HG03280 (cell line): ENCODE measurements around the gene SNX32.
"Not testable (repeated sequence)": the region's sequence is repeated elsewhere in the genome, so short reads cannot be mapped to it uniquely, and the experiment has no call there.

Experiments used
- ATAC-seq: cut with Tn5 transposase; IDR thresholded peaks from one replicate; pipeline ENCODE4 v1.9.1; 2021; ENCODE audit warnings: mild to moderate bottlenecking, moderate library complexity; ENCODE audit not compliant: unreplicated experiment

The SNX32 gene

DNA sequence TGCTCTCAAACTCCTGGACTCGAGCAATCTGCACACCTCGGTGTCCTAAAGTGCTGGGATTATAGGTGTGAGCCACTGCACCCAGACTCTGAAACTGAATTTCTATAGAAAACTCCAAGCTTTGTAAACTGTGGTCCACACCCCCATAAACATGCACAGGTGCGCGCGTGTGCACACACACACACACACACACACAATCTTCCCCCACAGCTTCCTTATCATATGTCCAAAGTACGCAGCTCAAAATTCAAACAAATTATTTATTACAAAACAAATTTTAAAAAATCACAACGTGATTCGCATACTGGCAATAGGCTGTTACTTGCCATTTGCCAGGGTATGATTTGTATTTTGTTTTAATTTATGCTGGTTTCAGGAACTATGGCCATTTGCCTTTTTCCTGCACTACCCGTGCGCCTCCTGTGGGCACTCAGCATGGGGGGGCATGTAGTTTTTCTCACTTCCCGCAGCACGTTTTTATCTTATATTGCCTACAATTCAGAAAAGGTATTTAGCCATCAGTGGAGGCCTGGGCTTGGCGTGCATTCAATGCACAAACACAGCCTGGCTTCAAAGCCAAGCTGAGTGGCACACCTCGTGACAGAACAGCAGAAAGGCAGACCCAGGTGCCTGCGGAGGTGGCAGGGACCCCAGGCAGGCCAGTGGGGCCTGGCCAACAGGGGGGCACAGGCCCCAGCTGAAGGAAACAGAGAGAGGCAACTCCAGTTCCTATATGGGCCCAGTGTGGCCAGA is 10.8 kb upstream of the SNX32 start:
- no peak for ATAC-seq

DNA sequence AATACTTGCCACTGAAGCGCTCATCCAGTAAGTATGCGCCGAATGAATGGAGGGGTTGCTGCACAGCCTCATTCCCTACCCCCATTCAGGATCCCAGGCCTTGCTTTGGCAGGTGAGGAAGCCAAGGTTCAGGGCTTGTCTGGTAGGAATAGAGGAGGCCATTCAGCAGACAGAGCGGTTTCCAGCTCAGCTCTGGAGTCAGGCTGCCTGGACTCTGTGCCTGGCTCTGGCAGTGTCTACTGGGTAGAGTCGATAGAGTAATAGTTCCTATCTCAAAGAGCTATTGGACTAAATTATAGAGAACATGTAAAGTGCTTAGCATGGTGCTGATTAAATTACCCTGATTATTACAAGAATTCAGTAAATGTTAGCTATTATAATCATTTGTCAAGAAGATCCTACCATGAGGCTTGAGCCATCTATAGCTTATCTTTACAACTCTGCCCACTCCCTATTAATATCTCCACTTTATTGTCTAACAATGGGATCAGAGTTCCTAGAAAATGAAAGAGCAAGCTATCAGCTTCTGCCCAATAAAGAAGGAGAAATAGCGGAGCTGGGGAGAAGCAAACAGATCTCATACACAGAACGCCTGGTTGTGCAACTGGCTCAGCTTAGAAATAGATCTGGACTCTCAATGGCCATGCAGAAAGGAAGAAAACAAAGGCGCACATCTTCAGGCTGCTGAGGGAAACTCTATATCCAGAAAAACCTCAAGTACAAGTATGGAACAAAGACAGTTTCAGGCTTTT is 6.6 kb upstream of the SNX32 start:
- no peak for ATAC-seq

DNA sequence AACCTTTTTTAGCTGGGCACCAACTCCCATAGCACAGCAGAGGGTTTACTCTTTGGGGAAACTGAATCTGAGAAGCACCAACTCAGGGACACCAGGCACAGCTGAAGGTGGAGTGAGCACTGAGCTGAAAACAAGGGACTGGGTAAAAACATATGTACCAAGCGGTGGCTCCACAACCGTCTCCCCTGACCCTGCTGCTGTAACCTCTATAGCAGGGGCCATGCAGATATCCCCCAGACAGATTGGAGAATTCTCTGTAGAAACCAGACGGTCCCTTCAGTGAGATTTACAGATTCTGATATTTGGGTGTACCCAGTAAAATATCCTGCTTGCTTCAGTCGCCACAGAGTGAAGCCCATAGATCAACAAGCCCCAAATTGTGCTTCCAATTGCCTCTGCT is 4.3 kb upstream of the SNX32 start:
- no peak for ATAC-seq

DNA sequence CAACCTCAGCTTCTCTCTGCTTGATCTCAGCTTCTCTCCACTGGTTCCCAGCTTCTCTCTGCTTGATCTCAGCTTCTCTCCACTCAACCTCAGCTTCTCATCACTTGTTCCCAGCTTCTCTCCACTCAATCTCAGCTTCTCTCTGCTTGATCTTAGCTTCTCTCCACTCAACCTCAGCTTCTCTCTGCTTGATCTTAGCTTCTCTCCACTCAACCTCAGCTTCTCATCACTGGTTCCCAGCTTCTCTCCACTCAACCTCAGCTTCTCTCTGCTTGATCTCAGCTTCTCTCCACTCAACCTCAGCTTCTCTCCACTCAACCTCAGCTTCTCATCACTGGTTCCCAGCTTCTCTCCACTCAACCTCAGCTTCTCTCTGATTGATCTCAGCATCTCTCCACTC is 1.5 kb upstream of the SNX32 start:
- not testable (repeated sequence) for ATAC-seq

DNA sequence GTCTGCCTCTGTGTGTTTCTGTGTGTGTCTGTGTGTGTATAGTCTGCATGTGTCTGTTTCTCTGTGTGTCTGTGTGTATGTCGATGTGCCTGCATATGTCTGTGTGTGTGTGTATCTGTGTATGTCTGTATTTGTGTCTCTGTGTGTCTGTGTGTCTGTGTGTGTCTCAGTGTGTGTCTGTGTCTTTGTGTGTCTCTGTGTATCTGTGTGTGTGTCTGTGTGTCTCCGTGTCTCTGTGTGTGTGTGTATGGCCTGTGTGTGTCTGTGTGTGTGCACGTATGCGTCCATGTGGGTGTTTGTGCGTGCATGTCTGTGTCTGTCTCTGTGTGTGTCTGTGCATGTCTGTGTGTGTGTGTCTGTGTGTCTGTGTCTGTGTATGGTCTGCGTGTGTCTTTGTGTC is 439 bp downstream of the SNX32 start:
- no peak for ATAC-seq

DNA sequence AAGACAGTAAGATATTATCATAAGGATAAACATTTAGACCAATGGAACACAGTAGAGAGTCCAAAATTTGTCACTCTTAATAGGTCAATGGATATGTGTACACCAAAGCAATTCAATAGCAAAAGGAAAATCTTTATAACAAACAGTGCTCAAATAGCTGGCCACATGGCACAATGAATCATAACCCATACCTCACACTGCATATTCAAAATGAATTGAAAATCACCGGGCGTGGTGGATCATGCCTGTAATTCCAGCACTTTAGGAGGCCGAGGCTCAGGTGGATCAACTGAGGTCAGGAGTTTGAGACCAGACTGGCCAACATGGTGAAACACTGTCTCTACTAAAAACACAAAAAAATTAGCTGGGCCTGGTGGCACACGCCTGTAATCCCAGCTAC is 8.4 kb downstream of the SNX32 start:
- no peak for ATAC-seq

DNA sequence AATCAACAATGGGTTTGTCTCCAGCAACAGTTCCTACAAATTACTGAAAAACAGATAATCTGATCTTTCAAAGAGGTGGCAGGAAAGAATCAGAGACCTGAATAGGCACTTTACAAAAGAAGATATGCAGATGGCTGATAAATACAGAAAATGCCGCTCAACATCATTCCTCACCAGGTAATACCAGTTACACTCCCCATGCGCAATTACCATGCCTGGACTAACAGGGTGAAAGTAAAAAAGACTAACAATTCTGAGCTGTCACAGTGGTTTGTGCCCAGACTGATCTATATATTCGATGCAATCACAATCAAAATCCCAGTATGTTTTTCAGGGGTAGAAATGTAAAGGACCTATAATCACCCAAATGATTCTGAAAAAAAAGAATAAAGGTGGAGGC is 10.0 kb downstream of the SNX32 start:
- no peak for ATAC-seq

DNA sequence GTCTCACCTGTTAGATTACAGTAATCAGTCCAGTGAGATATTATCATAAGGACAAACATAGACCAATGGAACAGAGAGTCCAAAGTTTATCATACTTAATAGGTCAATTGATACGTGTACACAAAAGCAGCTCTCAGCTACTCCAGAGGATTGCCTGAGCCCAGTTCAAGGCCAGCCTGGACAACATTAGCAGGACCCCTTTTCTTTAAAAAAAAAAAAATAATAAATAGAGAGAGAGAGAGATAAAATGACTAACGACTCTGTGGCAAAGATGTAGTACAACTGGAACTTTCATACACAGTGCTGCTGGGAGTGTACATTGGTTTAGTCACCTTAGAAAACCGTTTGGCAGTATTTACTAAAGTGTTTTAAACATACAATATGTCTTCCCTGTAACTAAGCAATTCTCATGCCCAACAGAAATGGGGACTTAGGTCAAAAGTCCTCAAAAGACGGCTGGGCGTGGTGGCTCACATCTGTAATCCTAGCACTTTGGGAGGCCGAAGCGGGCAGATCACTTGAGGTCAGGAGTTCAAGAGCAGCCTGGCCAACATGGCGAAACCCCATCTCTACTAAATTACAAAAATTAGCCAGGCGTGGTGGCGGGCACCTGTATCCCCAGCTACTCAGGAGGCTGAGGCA is 10.6 kb downstream of the SNX32 start:
- no peak for ATAC-seq

DNA sequence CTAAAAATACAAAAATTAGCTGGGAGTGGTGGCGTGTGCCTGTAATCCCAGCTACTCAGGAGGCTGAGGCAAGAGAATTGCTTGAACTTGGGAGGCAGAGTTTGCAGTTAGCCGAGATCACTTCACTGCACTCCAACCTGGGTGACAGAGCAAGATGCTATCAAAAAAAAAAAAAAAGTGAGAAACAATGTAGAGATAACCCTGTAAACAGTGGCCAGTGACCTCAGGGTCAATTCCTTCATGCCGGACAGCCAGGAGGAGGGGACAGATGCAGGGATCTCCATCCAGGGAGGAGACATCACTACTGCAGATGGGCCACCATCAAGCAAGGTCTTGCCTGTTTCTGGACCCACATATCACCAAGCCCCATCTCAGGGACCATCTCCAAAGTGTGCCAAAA is 14.0 kb downstream of the SNX32 start:
- no peak for ATAC-seq

DNA sequence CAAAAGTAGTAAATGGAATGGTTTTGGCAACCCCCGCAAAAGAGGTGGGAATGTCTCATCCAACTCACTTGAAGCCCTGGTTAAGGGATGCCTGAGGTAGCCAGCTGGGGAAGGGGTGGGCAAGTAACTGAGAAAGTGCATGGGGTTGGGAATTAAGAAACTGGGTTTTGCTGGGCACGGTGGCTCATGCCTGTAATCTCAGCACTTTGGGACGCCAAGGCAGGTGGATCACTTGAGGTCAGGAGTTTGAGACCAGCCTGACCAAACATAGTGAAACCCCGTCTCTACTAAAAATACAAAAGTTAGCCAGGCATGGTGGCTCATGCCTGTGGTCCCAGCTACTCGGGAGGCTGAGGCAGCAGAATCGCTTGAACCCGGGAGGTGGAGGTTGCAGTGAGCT is 14.9 kb downstream of the SNX32 start:
- ATAC-seq: not testable (repeated sequence)

DNA sequence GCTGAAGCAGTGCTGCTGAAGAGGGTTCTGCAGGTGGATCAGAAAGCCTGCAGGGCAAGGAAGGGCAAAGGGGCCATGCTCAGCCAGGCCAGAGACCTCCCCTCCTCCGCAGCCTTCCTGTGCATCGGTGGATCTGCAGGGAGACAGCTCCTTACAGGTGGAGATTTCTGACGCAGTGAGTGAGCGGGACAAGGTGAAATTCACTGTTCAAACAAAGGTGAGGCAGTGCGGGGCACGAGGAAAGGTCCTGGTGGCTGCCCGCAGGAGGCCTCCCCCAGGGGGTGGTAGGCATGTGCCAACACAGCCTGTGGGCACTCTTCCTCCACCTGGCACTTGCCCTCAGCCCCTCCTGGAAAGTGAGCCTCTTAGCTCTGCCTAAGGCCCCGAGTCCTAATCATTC is 15.6 kb downstream of the SNX32 start:
- ATAC-seq: no peak

DNA sequence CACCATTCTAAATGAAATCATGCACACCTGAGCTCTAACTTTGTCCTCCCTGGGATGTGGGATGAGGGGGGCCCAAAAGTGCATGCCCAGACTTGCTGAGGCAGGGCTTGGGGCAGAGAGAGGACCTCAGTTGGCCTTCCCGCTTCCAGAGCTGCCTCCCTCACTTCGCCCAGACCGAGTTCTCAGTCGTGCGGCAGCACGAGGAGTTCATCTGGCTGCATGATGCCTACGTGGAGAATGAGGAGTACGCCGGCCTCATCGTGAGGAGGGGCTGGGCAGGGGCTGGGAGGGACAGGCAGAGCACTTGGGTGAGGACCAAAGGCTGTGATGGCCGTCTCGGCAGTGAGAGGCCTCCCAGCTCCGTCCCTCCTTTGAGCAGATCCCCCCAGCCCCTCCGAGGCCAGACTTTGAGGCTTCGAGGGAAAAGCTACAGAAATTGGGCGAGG is 16.0 kb downstream of the SNX32 start:
- no peak for ATAC-seq

DNA sequence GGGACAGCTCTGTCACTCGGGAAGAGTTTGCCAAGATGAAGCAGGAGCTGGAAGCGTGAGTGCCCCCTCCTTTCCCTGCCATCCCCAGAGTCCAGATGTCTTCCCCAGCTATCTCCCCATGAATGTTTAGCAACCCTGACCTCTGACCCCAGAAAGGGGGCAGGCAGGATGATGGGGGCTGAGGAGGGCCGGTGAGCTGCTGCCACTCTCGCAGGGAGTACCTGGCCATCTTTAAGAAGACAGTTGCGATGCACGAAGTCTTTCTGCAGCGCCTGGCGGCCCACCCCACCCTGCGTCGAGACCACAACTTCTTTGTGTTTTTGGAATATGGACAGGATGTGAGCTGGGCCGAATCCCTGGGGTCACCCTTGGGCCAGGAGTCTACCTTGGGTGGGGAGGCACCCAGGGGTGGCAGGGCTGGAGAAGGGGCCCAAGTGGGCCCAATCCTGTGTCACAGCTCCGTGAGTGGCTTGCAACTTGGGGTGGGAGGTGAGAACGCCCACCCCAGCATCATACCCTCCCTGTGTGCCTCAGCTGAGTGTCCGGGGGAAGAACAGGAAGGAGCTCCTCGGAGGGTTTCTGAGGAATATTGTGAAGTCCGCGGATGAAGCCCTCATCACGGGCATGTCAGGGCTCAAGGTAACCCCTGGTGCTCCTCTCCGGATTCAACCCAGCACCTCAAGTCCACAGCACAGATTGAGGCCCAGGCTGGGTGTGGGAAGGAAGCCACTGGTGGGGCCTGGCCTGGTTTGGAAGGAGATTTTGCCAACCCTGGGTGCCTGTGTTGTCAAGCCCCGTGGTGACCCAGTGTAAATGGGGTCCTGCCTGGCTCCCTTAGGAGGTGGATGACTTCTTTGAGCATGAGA is 16.7 kb downstream of the SNX32 start:
- no peak for ATAC-seq

DNA sequence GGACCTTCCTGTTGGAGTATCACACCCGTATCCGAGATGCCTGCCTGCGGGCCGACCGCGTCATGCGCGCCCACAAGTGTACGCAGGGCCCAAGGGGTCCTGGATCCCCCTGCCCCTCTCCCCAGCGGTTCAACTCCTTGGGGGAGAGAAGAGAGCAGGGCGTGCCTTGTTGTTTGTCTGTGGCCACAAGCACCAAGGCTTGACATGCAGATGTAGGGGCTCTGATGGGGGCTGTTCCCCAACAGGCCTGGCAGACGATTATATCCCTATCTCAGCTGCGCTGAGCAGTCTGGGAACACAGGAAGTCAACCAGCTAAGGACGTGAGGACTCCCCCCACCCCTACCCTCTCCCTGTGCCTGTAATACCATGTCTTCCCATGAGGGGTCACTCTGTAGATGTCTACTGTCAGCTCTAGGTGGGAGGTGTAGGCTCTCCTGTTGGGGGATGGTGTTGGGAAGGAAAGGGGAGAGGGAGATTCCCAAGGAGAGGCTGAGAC is 17.4 kb downstream of the SNX32 start:
- no peak for ATAC-seq

DNA sequence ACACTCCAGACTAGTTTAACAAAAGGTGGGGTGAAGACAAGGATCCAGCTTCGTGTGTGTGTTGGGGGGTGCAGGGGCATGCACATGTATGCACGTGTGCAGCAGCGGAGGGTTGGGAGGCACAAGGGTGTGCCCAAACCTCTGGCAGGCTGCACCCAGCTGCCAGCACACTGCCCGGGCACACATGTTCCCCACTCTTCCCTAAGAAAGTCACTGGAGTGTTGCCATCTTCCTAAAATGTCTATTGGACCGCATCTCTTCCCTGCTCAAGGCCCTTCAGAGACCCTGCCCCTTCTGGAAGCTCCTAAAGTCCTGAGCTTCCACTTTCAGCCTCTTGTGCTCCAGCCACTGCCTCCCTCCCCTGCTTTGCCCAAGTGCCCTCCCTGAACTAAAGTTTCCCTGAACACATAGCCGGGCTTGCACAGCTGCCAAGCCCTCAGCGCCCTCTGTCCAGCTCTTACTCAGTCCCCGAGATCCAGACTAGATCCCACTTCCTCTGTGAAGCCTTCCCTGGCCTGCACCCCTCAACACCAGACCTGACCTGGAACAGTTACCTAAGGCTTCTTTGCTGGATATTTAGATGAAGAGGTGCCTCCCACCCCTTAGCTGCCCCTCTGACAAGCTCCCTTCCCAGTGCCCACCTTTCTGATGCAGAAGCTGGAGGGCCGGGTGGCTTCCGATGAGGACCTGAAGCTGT is 18.2 kb downstream of the SNX32 start:
- ATAC-seq: no peak

DNA sequence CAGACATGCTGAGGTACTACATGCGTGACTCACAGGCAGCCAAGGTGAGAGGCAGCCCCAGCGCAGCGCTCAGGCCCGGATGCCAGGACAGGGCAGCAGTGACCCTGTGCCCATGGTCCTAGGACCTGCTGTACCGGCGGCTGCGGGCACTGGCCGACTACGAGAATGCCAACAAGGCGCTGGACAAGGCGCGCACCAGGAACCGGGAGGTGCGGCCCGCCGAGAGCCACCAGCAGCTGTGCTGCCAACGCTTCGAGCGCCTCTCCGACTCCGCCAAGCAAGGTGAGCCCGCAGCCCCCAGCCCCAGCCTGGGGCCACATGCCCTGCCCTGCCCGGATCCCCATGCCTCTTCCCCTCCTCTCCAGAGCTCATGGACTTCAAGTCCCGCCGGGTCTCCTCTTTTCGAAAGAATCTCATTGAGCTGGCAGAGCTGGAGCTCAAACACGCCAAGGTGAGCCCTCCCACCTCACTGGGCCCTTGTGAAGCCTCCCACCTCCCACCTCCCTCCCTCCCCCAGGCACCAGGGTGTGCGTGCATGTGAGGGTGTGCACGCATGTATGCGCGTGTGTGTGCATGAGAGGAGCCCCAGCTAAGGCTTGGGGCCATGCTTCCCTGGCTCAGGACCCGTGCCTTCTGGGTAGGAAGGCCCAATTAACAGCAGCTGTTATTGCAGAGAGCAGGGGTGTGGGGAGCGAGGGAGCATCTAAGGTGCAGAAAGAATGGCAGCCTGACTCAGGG is 18.9 kb downstream of the SNX32 start:
- no peak for ATAC-seq

DNA sequence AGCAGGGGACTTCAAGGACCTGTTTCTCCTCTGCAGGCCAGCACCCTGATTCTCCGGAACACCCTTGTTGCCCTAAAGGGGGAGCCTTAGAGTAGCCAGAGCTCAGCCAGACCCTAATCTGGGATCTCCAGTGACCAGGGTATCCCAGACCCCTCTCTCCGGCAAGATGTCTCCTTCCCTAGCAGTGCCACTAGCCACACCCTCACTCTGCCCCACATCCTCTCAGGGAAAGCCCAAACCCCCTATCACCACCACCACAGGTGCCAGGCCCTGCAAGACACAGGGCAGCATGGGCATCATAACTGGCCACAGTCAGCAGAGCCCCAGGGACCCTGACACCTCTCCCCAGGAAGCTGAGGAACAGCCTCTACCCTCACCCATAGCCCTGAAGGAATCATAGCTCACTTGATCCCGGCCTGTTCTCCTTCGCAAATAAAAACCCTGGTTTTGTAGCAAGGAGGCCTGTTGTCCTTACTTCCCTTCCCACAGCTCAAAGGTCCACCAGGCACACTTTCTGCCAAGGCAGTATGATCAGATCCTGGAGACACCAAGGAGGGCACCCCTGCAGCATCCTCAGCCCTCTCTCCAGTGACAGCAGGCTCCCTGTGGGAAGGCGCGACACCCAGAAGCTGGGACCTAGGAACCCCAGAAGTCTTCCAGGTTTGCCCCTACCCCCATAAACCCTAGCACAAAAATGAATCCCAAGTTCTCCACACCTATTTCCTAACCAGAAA is 19.6 kb downstream of the SNX32 start:
- no peak for ATAC-seq

DNA sequence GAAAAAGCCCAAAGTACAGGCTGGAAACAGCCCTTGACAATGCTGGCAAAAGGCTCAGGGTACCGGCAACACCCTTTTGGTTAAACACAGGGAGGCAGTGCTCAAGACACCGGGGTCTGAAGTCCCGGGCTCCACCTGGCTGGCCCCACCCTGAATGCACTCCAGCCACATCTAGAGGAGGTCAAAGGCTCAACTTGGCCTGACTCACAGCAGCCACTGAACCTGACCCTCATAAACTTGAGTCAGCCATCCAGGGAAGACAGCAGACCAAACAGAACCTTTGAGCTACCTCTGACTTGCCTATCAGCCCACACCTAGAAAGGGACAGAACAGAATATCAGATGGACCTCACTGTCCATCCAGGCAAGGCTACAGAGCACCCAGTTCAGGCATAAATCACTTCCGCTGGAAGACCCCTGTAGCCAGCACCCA is 20.4 kb downstream of the SNX32 start:
- ATAC-seq: no peak
